Umbilical cord (tissue), 2 donors: ENCODE measurements around the gene DGCR8. TPM values are rescaled to one million over a fixed set of nuclear protein-coding genes. Genes with fewer than 3 reads are reported as not detected.

Source experiments
- DNase-seq: peaks from one replicate; pipeline ENCODE4 v3.0.0-alpha.2; 2015; ENCODE audit warnings: low spot score
- total RNA-seq: library from RNA; depleted of rRNA; stranded (reverse); fragments of >200 nt; gene quantifications from one replicate; pipeline ENCODE4 v1.2.3, GENCODE V29; 2014; ENCODE audit warnings: low replicate concordance; ENCODE audit not compliant: insufficient read depth

The DGCR8 gene
- total RNA-seq, 1 donor from 2014 or later: 16.4 TPM

- no peak for DNase-seq
Measured at GRCh38 chr22:20109411-20110358, 29.6 kb downstream of the DGCR8 start.

- no peak for DNase-seq
Measured at GRCh38 chr22:20110359-20110985, 30.4 kb downstream of the DGCR8 start.

- DNase-seq: no peak
Measured at GRCh38 chr22:20111045-20111688, 31.1 kb downstream of the DGCR8 start.

GRCh38 chr22:20111689-20112622, 31.9 kb downstream of the DGCR8 start:
- DNase-seq: no peak

- no peak for DNase-seq
Measured at GRCh38 chr22:20112623-20113511, 32.8 kb downstream of the DGCR8 start.

GRCh38 chr22:20113551-20114310, 33.7 kb downstream of the DGCR8 start:
- DNase-seq: no peak

GRCh38 chr22:20114506-20115475, 34.8 kb downstream of the DGCR8 start:
- DNase-seq: no peak

GRCh38 chr22:20115691-20116375, 35.8 kb downstream of the DGCR8 start, which contains the start of gene RANBP1:
TSS of gene RANBP1 (plus strand) at chr22:20116104. CDS start at chr22:20116185, 81 bp downstream.
- no peak for DNase-seq

- DNase-seq: no peak
Measured at GRCh38 chr22:20116376-20116950, 36.4 kb downstream of the DGCR8 start.

- peak; percentile 99 for DNase-seq
Measured at GRCh38 chr22:20116951-20117632, 37.1 kb downstream of the DGCR8 start, which contains the start of gene TRMT2A. TSS of gene TRMT2A (minus strand) at chr22:20117226. CDS start at chr22:20116906, 320 bp downstream.

GRCh38 chr22:20117633-20118299, 37.7 kb downstream of the DGCR8 start:
- DNase-seq: no peak

- DNase-seq: no peak
Measured at GRCh38 chr22:20118300-20119020, 38.4 kb downstream of the DGCR8 start.

- DNase-seq: no peak
Measured at GRCh38 chr22:20121856-20122415, 41.9 kb downstream of the DGCR8 start.

- no peak for DNase-seq
Measured at GRCh38 chr22:20123366-20124082, 43.5 kb downstream of the DGCR8 start.
